Lower leg skin (tissue), 4 donors: ENCODE results near the gene ESR2. TPM values are rescaled to one million over a fixed set of nuclear protein-coding genes. Genes with fewer than 3 reads are reported as not detected.

Experiments
- DNase-seq, 2 donors: peaks; one replicate each; pipeline ENCODE4 v3.0.0-alpha.2; 2019; ENCODE audit warnings: low spot score in 2 of 2
- H3K4me3 ChIP-seq: fragments of 200-600 bp; sonication (generic); 2 replicates; pipeline ENCODE4 v1.5.1; 2017; ENCODE audit warnings: mild to moderate bottlenecking, low read depth; ENCODE audit not compliant: poor library complexity, severe bottlenecking
- POLR2A ChIP-seq, 2 donors: fragments of 450-650 bp; IDR thresholded peaks; one replicate each; pipeline ENCODE4 v1.6.1; 2016 to 2017; ENCODE audit warnings: antibody characterized with exemption in 2 of 2, mild to moderate bottlenecking in 1 of 2, moderate library complexity in 1 of 2
- WGBS, 2 donors: methylation state at CpG; one replicate each; pipeline ENCODE4 v1.1.5; 2018; 5-methylcytosine and 5-hydroxymethylcytosine counted together
- intact Hi-C: fragments of 100-400 bp; cut with DNase I; formaldehyde crosslinking; loops from one replicate; pipeline ENCODE4 v1.15.0; 2023; ENCODE audit warnings: low total_unique reads
- total RNA-seq, 4 donors: library from RNA; depleted of rRNA; stranded (reverse); fragments of >200 nt; gene quantifications; one replicate each; pipeline ENCODE4 v1.1.0, GENCODE V29; 2016
- TF ChIP-seq, protein P1 (sequence below), 3 donors: fragments of 450-650 bp; IDR thresholded peaks; one replicate each; pipeline ENCODE4 v1.5.1; 2016; ENCODE audit warnings: antibody characterized with exemption in 3 of 3, mild to moderate bottlenecking in 3 of 3, moderate library complexity in 2 of 3

The ESR2 gene
- total RNA-seq, 4 donors from 2014 or later, result 0.08 to 0.65 (median 0.22) TPM

DNA sequence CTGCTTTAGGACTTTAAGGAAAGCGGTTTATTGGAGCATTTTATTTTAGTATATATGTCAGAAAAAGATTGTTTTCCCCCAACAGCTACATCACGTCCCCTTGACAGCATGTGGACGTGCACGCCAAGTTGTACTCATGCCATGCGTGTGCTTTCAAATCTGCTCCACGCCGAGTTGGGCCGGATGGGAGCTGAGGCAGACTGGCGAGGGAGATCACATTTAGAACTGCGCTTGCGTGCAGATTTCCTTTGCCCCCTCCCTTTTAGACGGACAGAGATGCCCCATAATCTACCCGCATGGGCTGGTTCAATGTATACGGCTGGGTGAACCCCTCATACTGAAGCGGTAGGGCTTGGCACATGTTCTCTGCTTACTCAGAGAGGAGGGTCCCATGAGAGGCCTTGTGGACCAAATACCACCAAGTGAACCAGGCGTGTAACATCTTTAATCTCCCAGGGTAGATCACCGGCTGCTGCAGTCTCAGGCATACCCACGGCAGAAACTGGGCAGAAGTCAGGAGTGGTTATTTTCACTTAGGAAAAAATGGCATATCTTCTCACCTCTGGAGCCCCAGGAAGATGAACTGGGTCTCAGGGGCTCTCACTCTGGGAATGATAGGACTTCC, 92.1 kb downstream of the ESR2 start:
- WGBS, 2 donors, result 96 to 97% methylated on average over 18 of the region's 18 CpGs

DNA sequence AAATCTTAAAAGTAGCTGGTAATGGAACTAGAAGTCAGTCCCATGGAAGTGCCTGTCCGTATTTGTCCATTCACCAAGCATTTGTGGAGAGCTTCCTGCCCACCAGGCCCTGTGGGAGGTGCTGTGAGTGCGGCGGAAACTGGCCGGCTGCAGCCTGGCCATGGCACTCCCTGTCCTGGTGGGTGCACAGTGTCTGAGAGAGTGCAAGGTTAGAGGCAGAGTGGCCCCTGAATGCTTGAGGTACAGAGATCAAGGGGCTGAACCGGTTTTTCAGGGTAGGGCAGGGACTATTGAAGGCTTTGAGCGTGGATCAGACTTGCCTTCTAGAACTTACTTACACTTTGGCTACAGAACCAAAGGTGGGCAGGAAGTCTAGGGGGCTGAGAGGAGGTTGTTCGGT, 92.9 kb downstream of the ESR2 start:
- TF ChIP-seq, protein P1, sequence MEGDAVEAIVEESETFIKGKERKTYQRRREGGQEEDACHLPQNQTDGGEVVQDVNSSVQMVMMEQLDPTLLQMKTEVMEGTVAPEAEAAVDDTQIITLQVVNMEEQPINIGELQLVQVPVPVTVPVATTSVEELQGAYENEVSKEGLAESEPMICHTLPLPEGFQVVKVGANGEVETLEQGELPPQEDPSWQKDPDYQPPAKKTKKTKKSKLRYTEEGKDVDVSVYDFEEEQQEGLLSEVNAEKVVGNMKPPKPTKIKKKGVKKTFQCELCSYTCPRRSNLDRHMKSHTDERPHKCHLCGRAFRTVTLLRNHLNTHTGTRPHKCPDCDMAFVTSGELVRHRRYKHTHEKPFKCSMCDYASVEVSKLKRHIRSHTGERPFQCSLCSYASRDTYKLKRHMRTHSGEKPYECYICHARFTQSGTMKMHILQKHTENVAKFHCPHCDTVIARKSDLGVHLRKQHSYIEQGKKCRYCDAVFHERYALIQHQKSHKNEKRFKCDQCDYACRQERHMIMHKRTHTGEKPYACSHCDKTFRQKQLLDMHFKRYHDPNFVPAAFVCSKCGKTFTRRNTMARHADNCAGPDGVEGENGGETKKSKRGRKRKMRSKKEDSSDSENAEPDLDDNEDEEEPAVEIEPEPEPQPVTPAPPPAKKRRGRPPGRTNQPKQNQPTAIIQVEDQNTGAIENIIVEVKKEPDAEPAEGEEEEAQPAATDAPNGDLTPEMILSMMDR (IDR thresholded peaks at IDR 0.05), result no peak
- no peak for TF ChIP-seq POLR2A (IDR thresholded peaks at IDR 0.05)
- DNase-seq, result no peak
- intact Hi-C loops, result no loop called here
- H3K4me3 ChIP-seq, result no peak overlapping the region
- 77 to 90% methylated on average over 7 of the region's 7 CpGs for WGBS, 2 donors

More for the DNA sequence above, 92.1 kb downstream of the ESR2 start:
- TF ChIP-seq, protein P1 (IDR thresholded peaks at IDR 0.05), result no peak
- no peak for TF ChIP-seq POLR2A (IDR thresholded peaks at IDR 0.05)
- no peak for DNase-seq
- intact Hi-C loops, result no loop called here
- no peak overlapping the region for H3K4me3 ChIP-seq

DNA sequence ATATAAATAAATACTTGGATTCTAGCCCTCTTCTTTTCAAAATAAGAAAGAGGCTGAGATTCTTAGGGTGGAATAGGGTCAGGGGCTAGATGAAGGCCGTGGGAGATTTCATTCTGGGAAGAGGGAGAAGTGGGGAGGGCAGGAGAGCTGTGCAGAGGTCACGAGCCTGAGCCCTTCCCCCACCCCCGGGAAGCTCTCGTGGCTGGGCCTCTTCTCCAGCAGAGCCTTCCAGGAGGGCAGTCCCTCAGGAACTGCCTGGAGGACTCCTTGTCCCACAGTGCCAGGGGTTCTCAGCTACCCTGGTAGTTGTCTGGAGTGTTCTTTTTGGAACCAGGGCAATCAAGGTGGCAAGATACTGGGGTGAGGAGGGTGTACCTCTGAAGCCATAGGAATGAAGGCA, 94.0 kb downstream of the ESR2 start:
- intact Hi-C loops, result no loop called here
- no peak for TF ChIP-seq POLR2A (IDR thresholded peaks at IDR 0.05)
- TF ChIP-seq, protein P1 (IDR thresholded peaks at IDR 0.05), result no peak
- DNase-seq, result no peak

DNA sequence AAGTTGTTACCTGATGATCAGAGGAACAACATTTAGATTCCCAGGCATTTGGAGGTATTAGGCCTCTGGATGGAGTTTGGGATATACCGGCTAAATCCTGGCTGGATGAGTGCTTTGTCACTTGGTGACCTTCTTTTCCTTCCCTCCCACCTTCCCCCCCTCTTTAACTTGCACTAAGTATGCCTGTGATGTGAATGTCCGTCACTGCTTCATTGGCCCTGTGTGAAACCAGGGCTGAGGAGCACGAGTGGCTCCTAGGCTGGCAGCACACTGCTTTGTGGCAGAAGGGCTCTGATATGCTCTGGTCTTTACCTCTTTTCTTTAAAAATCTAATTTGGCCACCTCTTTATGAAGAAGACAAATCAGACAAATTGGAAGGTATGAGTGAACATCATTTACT, 95.7 kb downstream of the ESR2 start:
- H3K4me3 ChIP-seq, result no peak overlapping the region
- no peak for TF ChIP-seq POLR2A (IDR thresholded peaks at IDR 0.05)
- TF ChIP-seq, protein P1 (IDR thresholded peaks at IDR 0.05), result no peak
- 87 to 96% methylated on average over 3 of the region's 3 CpGs for WGBS, 2 donors
- intact Hi-C loops, result no loop called here
- DNase-seq, result no peak

More for the DNA sequence above, 94.0 kb downstream of the ESR2 start:
- 51 to 64% methylated on average over 4 of the region's 4 CpGs for WGBS, 2 donors
- no peak overlapping the region for H3K4me3 ChIP-seq

DNA sequence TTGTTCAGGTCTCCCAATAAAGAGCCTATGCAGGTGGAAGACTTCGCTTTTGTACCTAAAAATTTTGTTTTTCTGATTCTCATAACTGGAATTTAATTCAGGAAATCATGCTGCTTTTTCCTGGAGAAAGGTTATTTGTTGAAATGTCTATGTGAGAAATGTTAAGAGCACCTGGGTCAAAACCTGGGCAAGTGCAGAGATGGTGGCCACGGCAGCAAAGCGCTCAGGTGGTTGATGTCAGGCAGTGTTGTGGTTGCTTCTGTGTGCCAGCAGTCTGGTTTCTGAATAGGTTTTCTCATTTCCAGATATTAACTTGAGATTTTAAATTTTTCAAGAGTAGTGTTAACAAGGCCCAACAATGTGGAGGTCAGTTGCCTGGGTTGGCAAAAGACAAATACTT, 96.2 kb downstream of the ESR2 start:
- 71 to 100% methylated on average over 3 of the region's 3 CpGs for WGBS, 2 donors
- DNase-seq, result no peak
- TF ChIP-seq, protein P1 (IDR thresholded peaks at IDR 0.05), result no peak
- no peak for TF ChIP-seq POLR2A (IDR thresholded peaks at IDR 0.05)
- intact Hi-C loops, result no loop called here
- no peak overlapping the region for H3K4me3 ChIP-seq
